Posterior vena cava (tissue), 2 donors: ENCODE data around the gene TNFSF13. TPM values are rescaled to one million over a fixed set of nuclear protein-coding genes. Genes with fewer than 3 reads are reported as not detected.
A peak's percentile ranks its signal among the peaks of the same experiment; 100 is the strongest.

Source experiments
- DNase-seq: peaks from one replicate; pipeline ENCODE4 v3.0.0-alpha.2; 2020; ENCODE audit warnings: low spot score
- intact Hi-C, 2 donors: fragments of 100-400 bp; cut with DNase I; formaldehyde crosslinking; loops; one replicate each; pipeline versions ENCODE4 v1.14.1 to v1.14.2; 2022 to 2023
- total RNA-seq, 2 donors: library from RNA; stranded (reverse); fragmentation: NEBNext Ultra II Directional; extraction: Animal tissue kit (Norgen Biotek cat#: 25700); gene quantifications; one replicate each; pipeline ENCODE4 v1.2.1, GENCODE V29; 2021
- donor health status: DM: yes; HTN: yes; CAD: no.
- donor health status: DM: yes; HTN: yes; CAD: no.

TNFSF13 gene
- total RNA-seq, 2 donors from 2014 or later: 15.5 to 33.3 TPM

DNA sequence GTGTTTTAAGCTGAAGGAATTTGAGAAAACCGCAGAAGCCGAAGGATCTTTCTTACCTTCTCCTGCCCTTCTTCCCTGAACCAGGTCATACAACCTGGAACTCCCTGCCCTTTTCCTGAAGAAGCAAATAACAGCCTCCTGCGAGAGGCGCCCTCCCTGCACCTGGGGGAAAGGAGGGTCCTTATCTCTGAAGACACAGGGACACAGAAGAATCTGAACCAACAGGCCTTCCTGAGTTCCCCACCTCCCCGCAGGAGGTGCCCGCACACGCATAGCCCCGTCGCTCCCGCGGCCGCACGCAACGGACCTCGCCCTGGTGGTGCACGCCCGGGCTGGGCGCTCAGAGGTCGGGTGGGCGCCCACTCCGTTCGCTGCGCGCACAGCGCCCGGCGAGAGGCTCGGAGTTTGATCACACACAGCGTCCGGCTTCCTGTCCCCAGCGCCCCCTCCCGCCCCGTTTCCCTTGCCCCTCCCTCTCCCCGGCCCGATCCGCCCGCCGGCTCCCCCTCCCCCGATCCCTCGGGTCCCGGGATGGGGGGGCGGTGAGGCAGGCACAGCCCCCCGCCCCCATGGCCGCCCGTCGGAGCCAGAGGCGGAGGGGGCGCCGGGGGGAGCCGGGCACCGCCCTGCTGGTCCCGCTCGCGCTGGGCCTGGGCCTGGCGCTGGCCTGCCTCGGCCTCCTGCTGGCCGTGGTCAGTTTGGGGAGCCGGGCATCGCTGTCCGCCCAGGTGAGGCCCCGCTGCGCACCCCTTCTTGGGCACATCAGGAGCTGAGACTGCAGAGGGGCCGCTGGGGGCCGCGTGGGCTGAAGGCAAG lies 9.8 kb upstream of the TNFSF13 start, which contains the start of gene TNFSF12:
Gene TNFSF12, plus strand, starts transcription at position 474 of the 816 bp plus-strand sequence. Its CDS starts 96 bp downstream, at position 570.
- intact Hi-C loops: no loop called here
- peak; percentile 91 for DNase-seq

DNA sequence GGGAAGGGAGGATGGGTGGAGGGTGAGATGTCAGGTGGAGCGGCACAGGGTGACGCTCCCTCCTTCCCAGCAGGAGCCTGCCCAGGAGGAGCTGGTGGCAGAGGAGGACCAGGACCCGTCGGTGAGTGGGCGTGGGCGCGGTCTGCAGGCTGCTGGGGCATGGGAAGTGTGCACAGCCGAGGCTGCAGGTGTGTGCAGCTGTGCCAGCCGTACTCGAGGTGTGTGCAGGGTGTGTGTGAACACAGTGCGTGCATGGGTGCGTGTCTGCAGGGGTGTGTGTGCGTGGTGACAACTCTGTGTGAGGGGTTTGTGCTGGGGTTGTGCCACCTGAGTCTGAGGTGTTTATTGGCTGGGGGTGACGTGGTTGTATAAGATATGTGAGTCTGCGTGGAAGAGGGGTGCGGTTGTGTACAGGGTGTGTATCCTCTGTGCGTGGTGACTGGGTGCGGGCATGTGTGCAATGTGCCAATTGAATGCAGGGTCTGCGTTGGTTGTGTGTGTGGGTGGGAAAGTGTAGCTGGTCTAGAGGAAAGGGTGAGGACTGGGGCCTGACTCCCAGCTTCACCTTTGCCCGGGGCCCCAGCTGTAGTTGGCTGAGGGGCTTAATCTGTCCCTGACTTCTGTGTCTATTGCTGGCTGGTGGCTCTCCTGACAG lies 9.0 kb upstream of the TNFSF13 start:
- intact Hi-C loops: no loop called here
- DNase-seq: no peak

DNA sequence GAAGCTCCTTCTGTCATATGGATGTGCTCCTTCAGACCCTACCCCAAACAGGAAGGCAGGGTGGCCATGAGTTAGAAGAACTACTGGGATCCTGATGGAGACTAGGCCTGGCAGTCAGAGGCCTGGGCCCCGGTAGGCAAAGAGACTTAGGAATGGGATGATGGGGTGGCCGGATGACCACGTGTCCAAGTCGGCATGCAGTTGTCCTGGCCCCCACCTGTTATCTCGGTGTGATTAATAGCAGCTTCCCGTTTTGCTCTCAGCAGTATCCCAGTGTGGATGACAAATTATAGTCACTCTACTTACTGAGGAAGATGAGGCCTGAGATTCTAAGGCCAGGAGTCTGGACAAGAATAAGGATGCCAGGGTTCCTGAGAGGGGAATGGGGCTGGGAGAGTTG lies 8.2 kb upstream of the TNFSF13 start:
- DNase-seq: no peak
- intact Hi-C loops: no loop called here

DNA sequence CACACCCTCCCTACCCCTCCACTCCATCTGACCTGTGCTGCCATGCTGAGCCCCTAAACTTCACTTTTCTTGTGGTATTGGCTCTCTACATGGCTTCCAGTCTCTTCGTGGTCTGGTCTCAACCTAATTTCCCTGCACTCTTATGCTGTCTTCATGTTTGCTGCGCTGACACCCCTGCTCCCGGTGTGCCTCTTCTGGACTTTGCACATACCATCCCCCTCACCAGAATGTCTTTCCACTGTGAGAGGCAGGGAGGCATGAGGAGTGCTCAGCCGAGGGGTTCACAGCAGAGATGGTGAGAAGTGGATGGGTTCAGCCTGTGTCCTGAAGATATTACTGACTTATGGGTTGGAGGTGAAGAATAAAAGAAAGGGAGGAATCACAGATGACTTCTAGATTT lies 7.2 kb upstream of the TNFSF13 start:
- intact Hi-C loops: no loop called here
- no peak for DNase-seq

DNA sequence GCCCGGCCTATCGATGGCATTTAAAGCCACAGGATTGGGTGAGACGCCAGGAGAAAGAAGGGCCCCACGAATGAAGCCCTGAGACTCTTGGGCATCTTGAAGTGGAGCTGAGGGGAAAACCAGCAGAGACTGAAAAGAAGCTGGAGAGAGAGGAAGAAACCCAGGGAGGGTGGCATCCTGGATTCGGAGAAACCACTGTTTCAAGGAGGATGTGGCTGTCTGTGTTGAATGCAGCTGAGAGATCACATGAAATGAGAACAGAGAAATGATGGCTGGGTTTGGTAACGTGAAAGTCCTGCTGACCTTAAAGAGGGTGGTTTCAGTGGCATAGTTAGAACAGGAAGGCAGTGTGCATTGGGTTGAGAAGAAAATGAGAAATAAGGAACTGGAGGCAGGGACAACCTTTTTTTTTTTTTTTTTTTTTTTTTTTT lies 5.9 kb upstream of the TNFSF13 start:
- intact Hi-C loops: no loop called here
- no peak for DNase-seq

DNA sequence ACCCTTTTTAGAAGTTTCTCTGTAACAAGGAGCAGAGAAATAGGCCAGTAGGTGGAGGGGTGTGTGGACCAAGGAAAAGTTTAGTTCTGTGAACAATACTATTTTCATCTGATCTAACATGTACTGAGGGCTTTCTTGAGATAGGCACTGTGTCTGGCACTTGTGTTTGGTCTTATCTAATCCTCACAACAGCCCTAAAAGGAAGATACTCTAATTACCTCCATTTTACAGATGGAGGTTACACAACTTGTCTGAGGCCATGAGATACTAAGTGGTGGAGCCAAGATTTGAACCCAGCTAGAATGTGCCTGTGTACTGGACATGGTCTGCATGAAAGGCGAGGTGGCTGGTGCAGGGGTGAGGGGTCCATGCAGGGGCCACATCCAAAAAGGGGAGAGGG lies 5.2 kb upstream of the TNFSF13 start:
- intact Hi-C loops: no loop called here
- no peak for DNase-seq

DNA sequence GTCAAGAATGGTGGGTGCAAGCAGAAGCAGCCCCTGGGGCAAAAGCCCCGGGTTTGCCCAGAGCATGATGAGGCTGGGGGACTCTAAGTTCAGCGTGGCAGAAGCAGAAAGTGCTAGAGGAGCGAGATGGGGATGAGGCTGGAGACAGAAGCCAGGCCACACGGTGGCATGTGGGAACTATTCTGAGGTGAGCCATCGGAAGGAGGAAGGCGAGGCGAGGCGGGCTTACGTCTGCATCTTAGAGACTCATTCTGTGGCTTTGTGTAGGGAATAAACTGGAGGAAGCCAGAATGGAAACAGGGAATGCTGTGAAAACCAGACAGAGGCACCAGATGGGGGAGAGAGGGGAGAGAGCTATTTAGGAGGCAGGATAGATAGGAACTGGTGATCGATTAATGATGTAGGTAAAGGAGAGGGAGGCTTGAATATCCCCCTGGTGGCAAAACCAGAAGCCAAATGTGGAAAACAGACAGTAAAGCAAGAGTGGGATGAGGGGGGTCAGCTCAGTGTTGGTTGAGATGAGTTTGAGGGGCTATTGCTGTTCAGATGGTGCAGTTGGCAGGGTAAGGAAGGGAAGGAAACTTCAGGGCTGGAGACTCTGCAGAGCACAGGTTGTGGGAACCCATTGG lies 3.1 kb upstream of the TNFSF13 start:
- intact Hi-C loops: no loop called here

DNA sequence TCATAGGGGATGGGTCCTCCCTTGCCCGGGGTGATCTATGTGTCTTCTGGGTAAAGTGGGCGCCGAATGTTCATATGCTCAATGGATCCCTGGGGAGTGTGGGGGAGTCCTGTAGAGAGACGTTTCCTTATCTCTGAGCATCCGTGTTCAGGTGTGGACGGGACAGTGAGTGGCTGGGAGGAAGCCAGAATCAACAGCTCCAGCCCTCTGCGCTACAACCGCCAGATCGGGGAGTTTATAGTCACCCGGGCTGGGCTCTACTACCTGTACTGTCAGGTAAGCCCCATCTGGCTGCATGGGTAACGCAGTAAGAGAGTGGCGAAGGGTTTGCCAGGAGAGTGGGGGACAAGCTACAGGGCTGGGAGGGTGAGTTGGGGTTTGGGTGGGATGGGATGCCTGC lies 1.9 kb upstream of the TNFSF13 start:
- intact Hi-C loops: no loop called here

More for the DNA sequence above, 3.1 kb upstream of the TNFSF13 start:
- no peak for DNase-seq

DNA sequence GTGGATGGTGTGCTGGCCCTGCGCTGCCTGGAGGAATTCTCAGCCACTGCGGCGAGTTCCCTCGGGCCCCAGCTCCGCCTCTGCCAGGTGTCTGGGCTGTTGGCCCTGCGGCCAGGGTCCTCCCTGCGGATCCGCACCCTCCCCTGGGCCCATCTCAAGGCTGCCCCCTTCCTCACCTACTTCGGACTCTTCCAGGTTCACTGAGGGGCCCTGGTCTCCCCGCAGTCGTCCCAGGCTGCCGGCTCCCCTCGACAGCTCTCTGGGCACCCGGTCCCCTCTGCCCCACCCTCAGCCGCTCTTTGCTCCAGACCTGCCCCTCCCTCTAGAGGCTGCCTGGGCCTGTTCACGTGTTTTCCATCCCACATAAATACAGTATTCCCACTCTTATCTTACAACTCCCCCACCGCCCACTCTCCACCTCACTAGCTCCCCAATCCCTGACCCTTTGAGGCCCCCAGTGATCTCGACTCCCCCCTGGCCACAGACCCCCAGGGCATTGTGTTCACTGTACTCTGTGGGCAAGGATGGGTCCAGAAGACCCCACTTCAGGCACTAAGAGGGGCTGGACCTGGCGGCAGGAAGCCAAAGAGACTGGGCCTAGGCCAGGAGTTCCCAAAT lies 1.3 kb upstream of the TNFSF13 start:
- intact Hi-C loops: no loop called here
- DNase-seq: no peak

More for the DNA sequence above, 1.9 kb upstream of the TNFSF13 start:
- no peak for DNase-seq

DNA sequence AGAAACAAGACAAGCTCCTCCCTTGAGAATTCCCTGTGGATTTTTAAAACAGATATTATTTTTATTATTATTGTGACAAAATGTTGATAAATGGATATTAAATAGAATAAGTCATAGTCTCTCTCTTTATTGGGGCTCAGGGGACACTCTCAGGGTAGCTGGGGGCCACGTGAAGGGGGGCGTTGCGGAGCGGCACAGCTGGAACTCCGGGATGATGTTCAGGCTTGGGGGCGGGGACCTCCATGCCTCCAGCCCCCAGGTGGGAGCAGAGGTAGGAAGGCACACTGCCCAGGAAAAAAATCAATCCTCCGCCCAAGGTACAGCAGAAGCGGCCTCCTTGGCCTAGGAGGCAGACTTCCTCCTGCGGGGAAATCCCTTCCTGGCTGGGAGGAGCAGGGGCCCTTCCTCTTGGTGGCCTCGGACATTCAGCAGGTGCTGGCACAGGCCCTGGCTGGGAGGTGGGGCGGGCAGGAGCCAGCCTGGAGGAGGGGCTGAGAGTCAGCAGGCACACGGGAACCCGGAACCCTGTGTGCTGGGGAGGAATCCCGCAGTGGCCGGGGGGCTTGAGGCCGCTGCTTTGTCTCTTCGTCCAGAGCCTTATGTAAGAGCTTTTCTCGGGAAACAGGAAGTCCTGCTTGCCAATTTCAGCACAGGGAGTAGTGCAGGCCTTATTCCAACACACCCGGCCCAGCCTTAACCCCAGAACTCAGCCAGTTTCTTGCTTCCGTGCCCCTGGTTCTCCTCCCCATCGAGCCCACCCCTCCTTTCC lies 591 bp upstream of the TNFSF13 start:
- DNase-seq: peak; percentile 92
- intact Hi-C loops: no loop called here

DNA sequence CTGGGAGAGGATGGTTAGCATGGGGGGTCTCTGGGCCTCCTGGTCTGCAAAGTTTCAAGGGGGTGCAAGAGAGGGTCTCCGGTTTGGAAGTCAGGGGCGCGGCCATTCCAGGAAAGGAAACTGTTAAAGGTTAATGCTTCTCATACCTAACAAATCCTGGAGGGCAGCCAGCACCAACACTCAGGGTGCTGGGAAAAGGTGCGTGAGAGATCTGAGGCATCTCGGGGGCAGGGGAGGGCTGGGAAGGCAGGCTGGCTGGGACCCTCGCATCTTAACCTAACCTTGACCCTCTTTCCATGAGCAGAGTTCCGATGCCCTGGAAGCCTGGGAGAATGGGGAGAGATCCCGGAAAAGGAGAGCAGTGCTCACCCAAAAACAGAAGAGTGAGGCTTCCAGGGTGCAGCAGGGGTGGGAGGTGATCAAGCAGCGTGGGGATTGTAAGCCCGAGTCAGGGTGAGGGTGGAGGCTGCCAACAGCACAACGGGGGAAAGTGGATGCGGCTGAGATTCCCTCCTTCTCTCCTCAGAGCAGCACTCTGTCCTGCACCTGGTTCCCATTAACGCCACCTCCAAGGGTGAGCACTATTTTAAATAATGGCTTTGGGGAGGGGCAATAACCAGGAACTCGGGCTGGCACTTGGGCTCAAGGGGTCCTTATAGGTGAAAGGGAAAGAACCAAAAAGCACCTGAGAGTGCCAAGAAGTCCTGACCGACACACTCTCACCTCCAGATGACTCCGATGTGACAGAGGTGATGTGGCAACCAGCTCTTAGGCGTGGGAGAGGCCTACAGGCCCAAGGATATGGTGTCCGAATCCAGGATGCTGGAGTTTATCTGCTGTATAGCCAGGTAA lies 996 bp downstream of the TNFSF13 start:
- DNase-seq: no peak
- intact Hi-C loops: loop anchor here in 1 of 2 donors (2.0 to 10.0 kb wide), 3 partner anchors 45 to 205 kb away; partner anchors contain the start of genes FGF11, KCTD11, TMEM102 and TMEM95

DNA sequence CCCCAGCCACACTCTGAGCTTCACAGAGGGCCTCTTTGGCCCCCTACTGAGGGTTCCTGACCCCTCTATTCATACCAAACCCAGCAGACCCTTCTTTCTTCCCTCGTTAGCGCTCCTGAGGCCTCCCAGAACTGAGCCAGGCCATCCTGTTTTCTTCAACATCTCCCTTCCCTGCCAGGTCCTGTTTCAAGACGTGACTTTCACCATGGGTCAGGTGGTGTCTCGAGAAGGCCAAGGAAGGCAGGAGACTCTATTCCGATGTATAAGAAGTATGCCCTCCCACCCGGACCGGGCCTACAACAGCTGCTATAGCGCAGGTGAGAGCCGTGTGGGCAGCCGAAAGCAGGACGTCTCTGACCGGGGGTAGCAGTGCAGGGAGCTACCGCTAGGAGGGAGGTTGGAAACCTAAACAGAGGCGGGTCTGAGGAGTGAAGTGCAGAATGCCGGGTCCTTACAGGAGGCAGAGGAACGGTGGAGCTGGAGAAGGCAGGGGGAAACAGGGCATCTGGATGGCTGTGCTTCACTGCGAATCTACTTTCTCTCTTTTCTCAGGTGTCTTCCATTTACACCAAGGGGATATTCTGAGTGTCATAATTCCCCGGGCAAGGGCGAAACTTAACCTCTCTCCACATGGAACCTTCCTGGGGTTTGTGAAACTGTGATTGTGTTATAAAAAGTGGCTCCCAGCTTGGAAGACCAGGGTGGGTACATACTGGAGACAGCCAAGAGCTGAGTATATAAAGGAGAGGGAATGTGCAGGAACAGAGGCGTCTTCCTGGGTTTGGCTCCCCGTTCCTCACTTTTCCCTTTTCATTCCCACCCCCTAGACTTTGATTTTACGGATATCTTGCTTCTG lies 1.9 kb downstream of the TNFSF13 start:
- DNase-seq: peak; percentile 90
- intact Hi-C loops: loop anchor here in 1 of 2 donors (2.0 to 10.0 kb wide), 3 partner anchors 46 to 206 kb away; partner anchors contain the start of genes FGF11, KCTD11, TMEM102 and TMEM95

DNA sequence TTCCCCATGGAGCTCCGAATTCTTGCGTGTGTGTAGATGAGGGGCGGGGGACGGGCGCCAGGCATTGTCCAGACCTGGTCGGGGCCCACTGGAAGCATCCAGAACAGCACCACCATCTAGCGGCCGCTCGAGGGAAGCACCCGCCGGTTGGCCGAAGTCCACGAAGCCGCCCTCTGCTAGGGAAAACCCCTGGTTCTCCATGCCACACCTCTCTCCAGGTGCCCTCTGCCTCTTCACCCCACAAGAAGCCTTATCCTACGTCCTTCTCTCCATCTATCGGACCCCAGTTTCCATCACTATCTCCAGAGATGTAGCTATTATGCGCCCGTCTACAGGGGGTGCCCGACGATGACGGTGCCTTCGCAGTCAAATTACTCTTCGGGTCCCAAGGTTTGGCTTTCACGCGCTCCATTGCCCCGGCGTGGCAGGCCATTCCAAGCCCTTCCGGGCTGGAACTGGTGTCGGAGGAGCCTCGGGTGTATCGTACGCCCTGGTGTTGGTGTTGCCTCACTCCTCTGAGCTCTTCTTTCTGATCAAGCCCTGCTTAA lies 2.6 kb downstream of the TNFSF13 start:
- DNase-seq: peak; percentile 97
- intact Hi-C loops: loop anchor here in 1 of 2 donors (2.0 to 10.0 kb wide), 3 partner anchors 46 to 206 kb away; partner anchors contain the start of genes FGF11, KCTD11, TMEM102 and TMEM95

DNA sequence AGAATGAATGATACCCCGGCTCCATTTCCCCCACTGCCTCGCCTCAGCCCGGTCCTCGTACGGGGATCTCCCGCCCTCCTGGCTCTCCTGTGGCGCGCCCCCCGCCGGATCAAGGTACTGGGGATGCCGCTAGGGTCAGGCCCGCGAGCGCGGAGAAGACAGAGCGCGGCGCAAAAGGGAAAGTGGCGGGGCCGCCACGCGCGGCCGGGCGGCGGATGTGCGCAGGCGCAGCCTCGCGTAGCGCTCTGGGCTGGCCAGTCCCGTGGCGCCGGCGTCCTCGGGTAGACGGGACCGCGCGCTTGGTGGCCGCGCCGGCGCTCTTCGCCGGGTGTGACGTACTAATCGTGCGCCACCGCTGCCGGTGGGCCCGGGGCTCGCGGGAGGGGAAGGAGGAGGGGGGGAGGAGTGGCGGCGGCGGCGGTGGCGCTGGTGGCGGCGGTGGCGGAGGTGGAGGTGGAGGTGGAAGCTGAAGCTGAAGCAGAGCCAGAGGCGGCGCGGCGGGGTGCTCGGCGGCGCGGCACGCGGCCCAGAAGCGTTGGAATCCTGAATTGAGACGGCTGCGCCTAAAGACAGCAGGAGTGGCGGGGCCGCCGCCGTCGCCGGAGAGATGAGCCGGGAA lies 3.1 kb downstream of the TNFSF13 start, which contains the start of gene SENP3:
Gene SENP3, plus strand, starts transcription at position 331 of the 619 bp plus-strand sequence. CDS start 1,158 bp downstream, outside the sequence.
- DNase-seq: peak; percentile 97
- intact Hi-C loops: loop anchor here in 1 of 2 donors (2.0 to 10.0 kb wide), 3 partner anchors 47 to 207 kb away; partner anchors contain the start of genes FGF11, KCTD11, TMEM102 and TMEM95

DNA sequence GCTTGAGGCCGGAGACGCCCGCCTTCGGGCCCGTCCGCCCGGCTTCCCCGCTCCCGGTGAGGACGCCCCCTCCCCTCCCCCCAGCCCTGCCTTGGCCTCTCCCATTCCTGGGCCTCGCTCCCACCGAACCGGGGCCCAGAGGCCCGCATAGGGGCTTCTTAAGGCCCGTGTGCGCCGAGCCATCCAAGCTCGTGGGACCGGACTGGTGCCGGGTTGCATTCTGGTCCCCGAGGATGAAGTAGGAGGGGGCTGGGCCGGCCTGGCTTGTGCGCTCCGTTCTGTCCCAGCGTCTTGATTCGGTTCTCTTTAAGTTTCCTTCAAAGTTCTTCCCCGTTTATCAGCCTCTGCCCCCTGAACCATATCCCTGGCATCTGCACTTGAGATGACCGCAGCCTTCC lies 3.7 kb downstream of the TNFSF13 start:
- intact Hi-C loops: loop anchor here in 1 of 2 donors (10.0 kb wide), 2 partner anchors 127 to 207 kb away; partner anchors contain the start of genes FGF11, KCTD11, TMEM102 and TMEM95

More for the DNA sequence above, 3.7 kb downstream of the TNFSF13 start:
- no peak for DNase-seq
